HCT116 (cell line): ENCODE results near the gene ARHGAP40. TPM values are rescaled to one million over a fixed set of nuclear protein-coding genes. Genes with fewer than 3 reads are reported as not detected.

Source experiments
- ATAC-seq: fragments of 200-7000 bp; cut with Tn5 transposase; 2 replicates; pipeline ENCODE4 v1.9.1; 2020; ENCODE audit warnings: mild to moderate bottlenecking, moderate library complexity
- BruUV-seq: library from RNA; stranded (reverse); fragments of 400-500 nt; replicated peaks from 2 replicates; lab custom pipeline; 2021; lab: Mats Ljungman, UMichigan
- CTCF ChIA-PET: fragments of 300-600 bp; sonication (Branson Sonifier 250); formaldehyde crosslinking; loops from one replicate; lab custom pipeline; 2021; ENCODE audit warnings: antibody characterized with exemption; lab: Charles Lee
- POLR2A ChIA-PET: fragments of 300-600, 350-600 bp; sonication (Branson Sonifier 250); formaldehyde crosslinking; loops from one replicate; lab custom pipeline; 2021; ENCODE audit warnings: antibody characterized with exemption; lab: Charles Lee
- RAD21 ChIA-PET, 2 experiments: fragments of 300-600 bp; sonication (Branson Sonifier 250); formaldehyde crosslinking; loops; one replicate each; lab custom pipeline; 2023; ENCODE audit warnings: low total read pairs in 2 of 2; ENCODE audit not compliant: uncharacterized antibody in 2 of 2, unreplicated experiment in 2 of 2, low non-redundant PET in 1 of 2; lab: Charles Lee
- DNase-seq: peaks from one replicate; pipeline ENCODE4 v3.0.0-alpha.2; 2010; ENCODE audit warnings: low read depth, low spot score
- H2AFZ ChIP-seq: fragments of 200-600 bp; shearing (Covaris generic), sonication (generic); 2 replicates; pipeline ENCODE4 v1.6.1; 2017; ENCODE audit warnings: low read depth, mixed run types, mixed read lengths, antibody characterized with exemption, low read length; ENCODE audit not compliant: poor library complexity, severe bottlenecking
- H3K27ac ChIP-seq: 2 replicates; pipeline ENCODE4 v1.5.1; 2012; ENCODE audit warnings: low read depth, low read length
- H3K27me3 ChIP-seq: fragments of 200-600 bp; sonication (generic); 2 replicates; pipeline ENCODE4 v1.6.1; 2016; ENCODE audit warnings: mixed run types, low read length, mixed read lengths; ENCODE audit not compliant: insufficient read depth
- H3K36me3 ChIP-seq, 2 experiments: fragments of 200-500 bp in 1 of 2; fragments of 200-600 bp in 1 of 2; sonication (Bioruptor generic) in 1 of 2; sonication (generic) in 1 of 2; 2 replicates each; pipeline versions ENCODE4 v1.5.1 to v1.6.1; 2014 to 2016; ENCODE audit warnings: low read length in 2 of 2, inconsistent platforms in 1 of 2, mixed read lengths in 1 of 2, mixed run types in 1 of 2; ENCODE audit not compliant: insufficient read depth in 2 of 2, control insufficient read depth in 1 of 2
- H3K4me1 ChIP-seq, 2 experiments: fragments of 200-600 bp in 1 of 2; sonication (generic) in 1 of 2; 2 replicates each; pipeline versions ENCODE4 v1.5.1 to v1.6.1; 2012 to 2017; ENCODE audit warnings: low read length in 2 of 2, inconsistent platforms in 1 of 2, mild to moderate bottlenecking in 1 of 2, mixed read lengths in 1 of 2, mixed run types in 1 of 2, moderate library complexity in 1 of 2; ENCODE audit not compliant: insufficient read depth in 2 of 2, control insufficient read depth in 1 of 2
- H3K4me2 ChIP-seq: fragments of 200-600 bp; sonication (generic); 2 replicates; pipeline ENCODE4 v1.6.1; 2017; ENCODE audit warnings: mixed run types, low read length, mixed read lengths
- H3K4me3 ChIP-seq, 2 experiments: fragments of 200-600 bp in 1 of 2; sonication (generic) in 1 of 2; replicated peaks in 1 of 2; 2 replicates each; pipeline ENCODE4 v1.5.1; 2011 to 2016; ENCODE audit warnings: low read length in 2 of 2, control low read depth in 1 of 2, low read depth in 1 of 2, mild to moderate bottlenecking in 1 of 2, mixed read lengths in 1 of 2, mixed run types in 1 of 2
- H3K79me2 ChIP-seq: fragments of 200-600 bp; sonication (generic); 2 replicates; pipeline ENCODE4 v1.6.1; 2017; ENCODE audit warnings: mild to moderate bottlenecking, mixed run types, low read length, moderate library complexity, mixed read lengths; ENCODE audit not compliant: insufficient read depth
- H3K9ac ChIP-seq: fragments of 200-600 bp; sonication (generic); 2 replicates; pipeline ENCODE4 v1.6.1; 2016; ENCODE audit warnings: low read length, mixed read lengths
- H3K9me2 ChIP-seq: fragments of 200-600 bp; sonication (generic), shearing (Covaris generic); 2 replicates; pipeline ENCODE4 v1.6.1; 2017; ENCODE audit warnings: mixed run types, mild to moderate bottlenecking, moderate library complexity; ENCODE audit not compliant: insufficient read depth
- H3K9me3 ChIP-seq, 2 experiments: fragments of 200-500 bp in 1 of 2; fragments of 200-600 bp in 1 of 2; sonication (Bioruptor generic) in 1 of 2; sonication (generic) in 1 of 2; 2 replicates each; pipeline ENCODE4 v1.6.1; 2014 to 2017; ENCODE audit warnings: low read length in 2 of 2, mixed read lengths in 2 of 2, inconsistent platforms in 1 of 2, low read depth in 1 of 2, mild to moderate bottlenecking in 1 of 2, mixed run types in 1 of 2, moderate library complexity in 1 of 2; ENCODE audit not compliant: control insufficient read depth in 1 of 2, insufficient read depth in 1 of 2
- H4K20me1 ChIP-seq: fragments of 200-600 bp; sonication (generic), shearing (Covaris generic); 2 replicates; pipeline ENCODE4 v1.6.1; 2017; ENCODE audit warnings: mixed run types, mild to moderate bottlenecking, moderate library complexity; ENCODE audit not compliant: insufficient read depth
- CBX3 ChIP-seq: IDR thresholded peaks from 2 replicates; pipeline ENCODE4 v1.6.1; 2012; ENCODE audit warnings: low read depth
- CEBPB ChIP-seq: IDR thresholded peaks from 2 replicates; pipeline ENCODE4 v1.6.1; 2012; ENCODE audit warnings: low read depth
- ELF1 ChIP-seq: IDR thresholded peaks from 2 replicates; pipeline ENCODE4 v1.6.1; 2012; ENCODE audit warnings: low read depth, borderline replicate concordance
- EZH2 ChIP-seq: fragments of 200-600 bp; sonication (generic); IDR thresholded peaks from 2 replicates; pipeline ENCODE4 v1.6.1; 2017; ENCODE audit warnings: antibody characterized with exemption, mixed run types
- POLR2AphosphoS5 ChIP-seq: IDR thresholded peaks from 2 replicates; pipeline ENCODE4 v1.6.1; 2011; ENCODE audit warnings: mild to moderate bottlenecking, low read depth, low read length, moderate library complexity
- REST ChIP-seq: IDR thresholded peaks from 2 replicates; pipeline ENCODE4 v1.6.1; 2012; ENCODE audit warnings: low read depth
- SP1 ChIP-seq: IDR thresholded peaks from 2 replicates; pipeline ENCODE4 v1.6.1; 2012; ENCODE audit warnings: low read depth
- SRF ChIP-seq: IDR thresholded peaks from 2 replicates; pipeline ENCODE4 v1.6.1; 2012; ENCODE audit warnings: low read depth
- TCF7L2 ChIP-seq: IDR thresholded peaks from 2 replicates; pipeline ENCODE4 v1.7.0; 2011; ENCODE audit warnings: borderline replicate concordance, inconsistent platforms; ENCODE audit not compliant: insufficient read depth, insufficient read length; ENCODE audit errors: extremely low read depth
- YY1 ChIP-seq: IDR thresholded peaks from 2 replicates; pipeline ENCODE4 v1.6.1; 2011; ENCODE audit warnings: low read length, low read depth, moderate library complexity, mild to moderate bottlenecking; ENCODE audit not compliant: insufficient replicate concordance; ENCODE audit errors: extremely low read depth
- intact Hi-C: fragments of 100-400 bp; cut with micrococcal nuclease; formaldehyde crosslinking; loops from 2 replicates; pipeline ENCODE4 v1.10.0; 2022
- total RNA-seq: library from RNA; stranded (reverse); gene quantifications from one replicate; pipeline ENCODE4 v1.2.1, GENCODE V29; 2021; ENCODE audit not compliant: unreplicated experiment

The ARHGAP40 gene
- total RNA-seq, 1 experiment from 2014 or later, result 3.4 TPM

GRCh38 chr20:38676576-38676975, 75.0 kb downstream of the ARHGAP40 start:
- ChIA-PET CTCF (no interaction called here), POLR2A (no interaction called here), RAD21 (no interaction called here)
- Histone ChIP-seq H3K27me3 (peaks cover 22% of the 10 kb centered on the region), H3K9me3 (no peaks in the 10 kb centered on the region), H4K20me1 (no peaks in the 10 kb centered on the region), H3K79me2 (no peaks in the 10 kb centered on the region), H3K9ac (no peak overlapping the region), H3K4me2 (no peak overlapping the region), H2AFZ (no peak overlapping the region), H3K4me1 (no peaks in the 10 kb centered on the region), H3K9me2 (no peaks in the 10 kb centered on the region), H3K27ac (no peak overlapping the region), H3K36me3 (no peaks in the 10 kb centered on the region), H3K4me3 (no peak overlapping the region)
- TF ChIP-seq CBX3 (no peak), SRF (no peak), SP1 (no peak), ELF1 (no peak), POLR2AphosphoS5 (no peak), YY1 (no peak), CEBPB (no peak)
- no peak for ATAC-seq
- BruUV-seq, result no TSS peak
- DNase-seq, result no peak
- intact Hi-C loops, result no loop called here

- no peaks in the 10 kb centered on the region for H3K9me3 ChIP-seq
- TF ChIP-seq EZH2, result no peak
- TF ChIP-seq REST, result peak; percentile 89
- no peak for TF ChIP-seq TCF7L2
- H3K27ac ChIP-seq, result no peak overlapping the region
- ATAC-seq (peak; percentile 58; the same call in 1 of the 2 replicates), DNase-seq (no peak)
- no peaks in the 10 kb centered on the region for H4K20me1 ChIP-seq
- no peaks in the 10 kb centered on the region for H3K9me2 ChIP-seq
- H3K4me3 ChIP-seq, result no peak overlapping the region
- RAD21 ChIA-PET, result no interaction called here
- peaks cover 46% of the 10 kb centered on the region for H3K27me3 ChIP-seq
- no peaks in the 10 kb centered on the region for H3K4me1 ChIP-seq
- BruUV-seq, result no TSS peak
- no peak overlapping the region for H3K9ac ChIP-seq
- intact Hi-C loops, result no loop called here
- no peak overlapping the region for H3K4me2 ChIP-seq
- CTCF ChIA-PET, result no interaction called here
- no peaks in the 10 kb centered on the region for H3K79me2 ChIP-seq
- no peaks in the 10 kb centered on the region for H3K36me3 ChIP-seq
- POLR2A ChIA-PET, result no interaction called here
- no peak overlapping the region for H2AFZ ChIP-seq
Observed at GRCh38 chr20:38680500-38681306, 79.1 kb downstream of the ARHGAP40 start.
